GM19193 (cell line): ENCODE data around the gene SASH3.
A peak's percentile ranks its signal among the peaks of the same experiment; 100 is the strongest.

Source experiments
- POLR2A ChIP-seq: IDR thresholded peaks from 4 replicates; pipeline ENCODE4 v1.6.1; 2011; ENCODE audit not compliant: insufficient read depth, insufficient read length; ENCODE audit errors: extremely low read depth

Gene SASH3

GRCh38 chrX:129786210-129786651, 6.5 kb downstream of the SASH3 start:
- no peak for TF ChIP-seq POLR2A

GRCh38 chrX:129787336-129788055, 7.7 kb downstream of the SASH3 start:
- TF ChIP-seq POLR2A = no peak

- no peak for TF ChIP-seq POLR2A
Observed at GRCh38 chrX:129788527-129788926, 8.8 kb downstream of the SASH3 start.

- TF ChIP-seq POLR2A = no peak
Observed at GRCh38 chrX:129790146-129790545, 10.4 kb downstream of the SASH3 start.

- TF ChIP-seq POLR2A = peak; percentile 6
Observed at GRCh38 chrX:129790808-129791207, 11.1 kb downstream of the SASH3 start.

- TF ChIP-seq POLR2A = no peak
Observed at GRCh38 chrX:129791336-129791735, 11.6 kb downstream of the SASH3 start.

GRCh38 chrX:129791961-129792570, 12.3 kb downstream of the SASH3 start:
- TF ChIP-seq POLR2A = no peak

- TF ChIP-seq POLR2A = peak; percentile 16
Observed at GRCh38 chrX:129792586-129793291, 13.0 kb downstream of the SASH3 start.

- TF ChIP-seq POLR2A = no peak
Observed at GRCh38 chrX:129793604-129794191, 13.9 kb downstream of the SASH3 start.

GRCh38 chrX:129795584-129795983, 15.8 kb downstream of the SASH3 start:
- no peak for TF ChIP-seq POLR2A

- peak; percentile 56 for TF ChIP-seq POLR2A
Observed at GRCh38 chrX:129797251-129797906, 17.6 kb downstream of the SASH3 start.

- no peak for TF ChIP-seq POLR2A
Observed at GRCh38 chrX:129798456-129798855, 18.7 kb downstream of the SASH3 start.

- no peak for TF ChIP-seq POLR2A
Observed at GRCh38 chrX:129798888-129799287, 19.1 kb downstream of the SASH3 start.

- no peak for TF ChIP-seq POLR2A
Observed at GRCh38 chrX:129800186-129800585, 20.4 kb downstream of the SASH3 start.

GRCh38 chrX:129802863-129803262, 23.1 kb downstream of the SASH3 start:
- TF ChIP-seq POLR2A = no peak

GRCh38 chrX:129804806-129805205, 25.1 kb downstream of the SASH3 start:
- no peak for TF ChIP-seq POLR2A
